Posterior vena cava (tissue), 2 donors: ENCODE data around the gene UBA52. TPM values are rescaled to one million over a fixed set of nuclear protein-coding genes. Genes with fewer than 3 reads are reported as not detected.

Experiments
- DNase-seq: peaks from one replicate; pipeline ENCODE4 v3.0.0-alpha.2; 2020; ENCODE audit warnings: low spot score
- intact Hi-C, 2 donors: fragments of 100-400 bp; cut with DNase I; formaldehyde crosslinking; loops; one replicate each; pipeline versions ENCODE4 v1.14.1 to v1.14.2; 2022 to 2023
- total RNA-seq, 2 donors: library from RNA; stranded (reverse); fragmentation: NEBNext Ultra II Directional; extraction: Animal tissue kit (Norgen Biotek cat#: 25700); gene quantifications; one replicate each; pipeline ENCODE4 v1.2.1, GENCODE V29; 2021
- donor health status: DM: yes; HTN: yes; CAD: no.
- donor health status: DM: yes; HTN: yes; CAD: no.

The UBA52 gene
- total RNA-seq, 2 donors from 2014 or later: 725 to 767 TPM

GRCh38 chr19:18542941-18543813, 28.5 kb upstream of the UBA52 start, which contains the start of gene FKBP8:
TSS of gene FKBP8 (minus strand) at chr19:18543573. CDS start at chr19:18541970, 1,603 bp downstream.
- DNase-seq: peak; percentile 98
- intact Hi-C loops: no loop called here

GRCh38 chr19:18543814-18544475, 27.7 kb upstream of the UBA52 start:
- DNase-seq: no peak
- intact Hi-C loops: no loop called here

- DNase-seq: no peak
- intact Hi-C loops: no loop called here
Measured at GRCh38 chr19:18551631-18552030, 20.0 kb upstream of the UBA52 start.

- intact Hi-C loops: no loop called here
Measured at GRCh38 chr19:18557411-18558201, 14.1 kb upstream of the UBA52 start, which contains the start of gene KXD1. TSS of gene KXD1 (plus strand) at chr19:18557870. CDS start at chr19:18562057, 4,187 bp downstream.

GRCh38 chr19:18558202-18558555, 13.5 kb upstream of the UBA52 start:
- intact Hi-C loops: no loop called here
- DNase-seq: no peak

More at GRCh38 chr19:18557411-18558201, 14.1 kb upstream of the UBA52 start, which contains the start of gene KXD1:
- peak; percentile 99 for DNase-seq

- DNase-seq: no peak
- intact Hi-C loops: no loop called here
Measured at GRCh38 chr19:18558604-18559003, 13.1 kb upstream of the UBA52 start.

GRCh38 chr19:18559685-18560084, 12.0 kb upstream of the UBA52 start:
- DNase-seq: no peak
- intact Hi-C loops: loop anchor here (5.0 to 10.0 kb wide), 2 partner anchors 85 to 92 kb away; no protein-coding TSS in a partner anchor

- intact Hi-C loops: loop anchor here (5.0 to 10.0 kb wide), 2 partner anchors 87 to 95 kb away; no protein-coding TSS in a partner anchor
- peak; percentile 89 for DNase-seq
Measured at GRCh38 chr19:18562086-18562485, 9.6 kb upstream of the UBA52 start.

- intact Hi-C loops: loop anchor here in 1 of 2 donors (10.0 kb wide), 1 partner anchor 92 kb away; no protein-coding TSS in a partner anchor
- DNase-seq: no peak
Measured at GRCh38 chr19:18566953-18567352, 4.7 kb upstream of the UBA52 start.

- no peak for DNase-seq
- intact Hi-C loops: loop anchor here in 1 of 2 donors (10.0 kb wide), 1 partner anchor 94 kb away; no protein-coding TSS in a partner anchor
Measured at GRCh38 chr19:18568367-18568766, 3.3 kb upstream of the UBA52 start.

- DNase-seq: no peak
- intact Hi-C loops: no loop called here
Measured at GRCh38 chr19:18574691-18575291, 3.1 kb downstream of the UBA52 start.

- intact Hi-C loops: no loop called here
- DNase-seq: no peak
Measured at GRCh38 chr19:18576383-18576782, 4.7 kb downstream of the UBA52 start.

GRCh38 chr19:18577365-18577914, 5.8 kb downstream of the UBA52 start:
- DNase-seq: no peak
- intact Hi-C loops: no loop called here

GRCh38 chr19:18580311-18580710, 8.7 kb downstream of the UBA52 start:
- intact Hi-C loops: loop anchor here in 1 of 2 donors (10.0 kb wide), 1 partner anchor 136 kb away; no protein-coding TSS in a partner anchor

GRCh38 chr19:18586306-18586705, 14.6 kb downstream of the UBA52 start:
- intact Hi-C loops: loop anchor here in 1 of 2 donors (10.0 kb wide), 1 partner anchor 142 kb away; no protein-coding TSS in a partner anchor
- DNase-seq: no peak

More at GRCh38 chr19:18580311-18580710, 8.7 kb downstream of the UBA52 start:
- no peak for DNase-seq

GRCh38 chr19:18587561-18587960, 15.9 kb downstream of the UBA52 start:
- DNase-seq: no peak
- intact Hi-C loops: loop anchor here in 1 of 2 donors (10.0 kb wide), 1 partner anchor 143 kb away; no protein-coding TSS in a partner anchor

- no peak for DNase-seq
- intact Hi-C loops: loop anchor here in 1 of 2 donors (10.0 kb wide), 1 partner anchor 143 kb away; no protein-coding TSS in a partner anchor
Measured at GRCh38 chr19:18587962-18588610, 16.4 kb downstream of the UBA52 start.
